BE2C (cell line): ENCODE measurements around the gene RPS6KC1.

ENCODE experiments used
- DNase-seq: peaks from one replicate; pipeline ENCODE4 v3.0.0-alpha.2; 2020
- H3K27me3 ChIP-seq: fragments of 250-450 bp; sonication (Bioruptor Pico); 2 replicates; pipeline ENCODE4 v1.5.1; 2020; ENCODE audit warnings: mild to moderate bottlenecking
- H3K36me3 ChIP-seq: fragments of 250-450 bp; sonication (Bioruptor Pico); 2 replicates; pipeline ENCODE4 v1.5.1; 2020; ENCODE audit warnings: mild to moderate bottlenecking
- H3K4me1 ChIP-seq: fragments of 250-450 bp; sonication (Bioruptor Pico); 2 replicates; pipeline ENCODE4 v1.5.1; 2020
- H3K4me3 ChIP-seq: 2 replicates; pipeline ENCODE4 v1.5.1; 2011; ENCODE audit warnings: low read depth, low read length
- H3K9me3 ChIP-seq: fragments of 250-450 bp; sonication (Bioruptor Pico); 2 replicates; pipeline ENCODE4 v1.5.1; 2020
- TF ChIP-seq, protein P1 (sequence below): IDR thresholded peaks from 2 replicates; pipeline ENCODE4 v1.5.1; 2012; ENCODE audit warnings: mild to moderate bottlenecking, low read depth, low read length

Gene RPS6KC1

DNA sequence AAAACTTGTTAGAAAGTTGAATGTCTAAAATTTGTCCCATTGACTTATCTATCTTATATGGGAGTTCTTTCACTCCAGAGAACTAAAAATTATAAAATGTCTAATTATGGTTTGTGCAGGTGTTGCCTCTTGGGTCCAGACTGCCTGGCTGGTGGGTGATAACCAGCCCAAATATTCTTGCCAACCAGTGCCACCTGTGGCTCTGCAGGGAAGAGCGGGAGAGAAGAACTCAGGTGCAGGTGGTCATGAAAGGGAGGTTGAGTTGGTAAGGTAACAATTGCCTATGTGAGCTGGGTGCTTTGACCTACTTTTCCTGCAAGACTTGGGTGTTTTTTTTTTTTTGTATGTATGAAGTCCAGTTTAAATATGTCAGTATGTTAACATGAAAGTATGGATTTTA, 10.2 kb downstream of the RPS6KC1 start:
- no peaks in the 10 kb centered on the region for H3K27me3 ChIP-seq
- no peaks in the 10 kb centered on the region for H3K9me3 ChIP-seq
- TF ChIP-seq, protein P1, sequence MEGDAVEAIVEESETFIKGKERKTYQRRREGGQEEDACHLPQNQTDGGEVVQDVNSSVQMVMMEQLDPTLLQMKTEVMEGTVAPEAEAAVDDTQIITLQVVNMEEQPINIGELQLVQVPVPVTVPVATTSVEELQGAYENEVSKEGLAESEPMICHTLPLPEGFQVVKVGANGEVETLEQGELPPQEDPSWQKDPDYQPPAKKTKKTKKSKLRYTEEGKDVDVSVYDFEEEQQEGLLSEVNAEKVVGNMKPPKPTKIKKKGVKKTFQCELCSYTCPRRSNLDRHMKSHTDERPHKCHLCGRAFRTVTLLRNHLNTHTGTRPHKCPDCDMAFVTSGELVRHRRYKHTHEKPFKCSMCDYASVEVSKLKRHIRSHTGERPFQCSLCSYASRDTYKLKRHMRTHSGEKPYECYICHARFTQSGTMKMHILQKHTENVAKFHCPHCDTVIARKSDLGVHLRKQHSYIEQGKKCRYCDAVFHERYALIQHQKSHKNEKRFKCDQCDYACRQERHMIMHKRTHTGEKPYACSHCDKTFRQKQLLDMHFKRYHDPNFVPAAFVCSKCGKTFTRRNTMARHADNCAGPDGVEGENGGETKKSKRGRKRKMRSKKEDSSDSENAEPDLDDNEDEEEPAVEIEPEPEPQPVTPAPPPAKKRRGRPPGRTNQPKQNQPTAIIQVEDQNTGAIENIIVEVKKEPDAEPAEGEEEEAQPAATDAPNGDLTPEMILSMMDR, result peak; percentile 30
- peaks cover 10% of the 10 kb centered on the region; the same call in 1 of the 2 replicates for H3K4me1 ChIP-seq
- no peaks in the 10 kb centered on the region for H3K36me3 ChIP-seq
- no peak for DNase-seq
- no peak overlapping the region for H3K4me3 ChIP-seq

DNA sequence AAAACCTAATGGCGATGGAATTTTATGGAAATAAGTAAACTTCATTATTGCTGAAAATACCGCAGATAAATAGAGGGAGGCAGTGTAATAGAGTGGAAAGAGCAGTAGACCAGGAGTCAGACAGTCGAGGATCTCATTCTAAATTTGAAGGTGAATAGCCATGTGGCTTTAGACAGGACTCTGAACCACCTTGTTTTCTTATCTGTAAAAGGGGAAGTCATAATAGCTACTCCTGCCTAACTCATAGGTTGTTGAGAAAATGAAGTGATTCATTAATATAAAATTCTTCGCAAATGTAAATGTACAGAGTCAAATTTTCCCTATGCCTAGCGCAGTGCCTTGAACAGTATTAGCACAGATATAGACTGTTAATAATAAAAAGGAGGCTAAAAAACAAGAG, 14.8 kb downstream of the RPS6KC1 start:
- no peak overlapping the region for H3K4me3 ChIP-seq
- H3K27me3 ChIP-seq, result no peaks in the 10 kb centered on the region
- no peaks in the 10 kb centered on the region for H3K36me3 ChIP-seq
- TF ChIP-seq, protein P1, result no peak
- peaks cover 8% of the 10 kb centered on the region for H3K4me1 ChIP-seq
- no peak for DNase-seq
- no peaks in the 10 kb centered on the region for H3K9me3 ChIP-seq

DNA sequence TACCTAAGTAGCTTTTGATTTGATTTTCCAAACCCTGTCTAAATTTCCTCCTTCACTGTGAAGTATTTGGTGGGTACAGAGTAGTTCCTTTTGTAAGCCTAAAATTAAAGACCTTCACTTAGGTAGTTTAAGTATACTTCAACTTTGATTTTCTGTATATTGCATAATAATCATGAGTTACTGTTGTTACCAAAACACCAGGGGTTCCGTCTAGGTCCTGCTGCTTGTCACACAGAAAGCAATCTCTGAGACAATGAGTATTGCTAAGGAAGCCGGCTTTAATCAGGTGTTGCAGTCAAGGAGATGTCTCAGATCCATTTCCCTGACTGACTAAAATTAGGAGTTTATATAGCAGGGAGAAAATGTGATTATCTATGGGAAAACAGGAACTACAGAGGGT, 15.3 kb downstream of the RPS6KC1 start:
- no peaks in the 10 kb centered on the region for H3K36me3 ChIP-seq
- no peak overlapping the region for H3K4me3 ChIP-seq
- TF ChIP-seq, protein P1, result no peak
- no peaks in the 10 kb centered on the region for H3K27me3 ChIP-seq
- DNase-seq, result no peak
- H3K4me1 ChIP-seq, result peaks cover 3% of the 10 kb centered on the region
- H3K9me3 ChIP-seq, result no peaks in the 10 kb centered on the region

DNA sequence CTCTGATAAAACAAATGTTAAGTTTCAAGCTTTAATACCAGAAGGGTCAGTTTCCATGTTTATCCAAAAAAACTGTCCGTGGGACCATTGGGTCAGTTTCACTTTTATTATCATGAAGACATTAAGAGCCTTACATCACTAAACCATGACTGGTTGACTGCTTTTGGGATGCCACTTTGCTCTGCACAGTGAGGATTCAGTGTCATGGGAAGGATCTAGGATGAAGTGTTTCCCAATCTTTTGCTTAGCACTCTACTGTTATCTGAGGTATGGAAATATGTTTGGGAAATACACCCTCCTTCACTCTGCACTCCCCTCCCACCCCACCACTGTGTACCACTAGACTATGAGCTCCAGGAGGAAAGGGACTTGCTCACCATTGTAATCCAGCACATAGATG, 16.3 kb downstream of the RPS6KC1 start:
- no peaks in the 10 kb centered on the region for H3K9me3 ChIP-seq
- peaks cover 3% of the 10 kb centered on the region for H3K4me1 ChIP-seq
- TF ChIP-seq, protein P1, result no peak
- H3K36me3 ChIP-seq, result no peaks in the 10 kb centered on the region
- no peak overlapping the region for H3K4me3 ChIP-seq
- H3K27me3 ChIP-seq, result no peaks in the 10 kb centered on the region
- DNase-seq, result no peak

DNA sequence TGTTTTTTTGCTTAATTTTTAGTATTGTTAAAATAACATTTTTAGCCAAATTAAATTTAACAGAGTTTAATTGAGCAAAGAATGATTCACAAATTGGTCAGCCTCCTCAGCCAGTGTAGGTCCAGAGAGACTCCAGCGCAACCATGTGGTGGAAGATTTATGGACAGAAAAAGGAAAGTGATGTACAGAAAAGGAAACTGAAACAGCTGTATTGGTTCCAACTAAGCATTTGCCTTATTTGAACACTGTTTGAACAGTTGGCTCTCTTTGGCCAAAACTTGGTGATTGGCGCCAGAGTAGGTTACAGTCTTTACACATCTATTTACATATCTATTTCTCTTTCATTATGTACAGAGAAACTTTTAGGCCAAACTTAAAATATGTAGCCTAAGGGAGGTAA, 19.4 kb downstream of the RPS6KC1 start:
- no peak overlapping the region for H3K4me3 ChIP-seq
- peak; percentile 24 for DNase-seq

DNA sequence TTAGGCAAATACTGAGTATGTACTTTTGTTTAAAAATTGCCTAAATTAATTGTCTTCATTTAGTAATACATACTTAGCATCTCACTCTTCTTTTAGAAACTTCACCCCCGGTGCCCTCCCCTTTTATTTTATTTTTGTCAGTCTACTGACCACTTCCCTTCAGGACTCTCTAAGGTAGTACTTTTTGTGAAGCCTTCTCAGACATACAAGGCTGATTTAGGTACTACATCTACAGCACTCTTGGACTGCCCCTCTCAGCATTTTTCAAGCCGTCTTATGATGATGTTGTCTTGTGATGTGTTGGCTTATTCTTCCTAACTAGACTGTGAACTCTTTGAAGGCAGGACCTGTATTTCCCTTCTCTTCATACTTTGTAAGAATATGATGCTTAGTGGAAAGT, 24.7 kb downstream of the RPS6KC1 start:
- no peak for DNase-seq
- Histone ChIP-seq H3K4me1 (no peaks in the 10 kb centered on the region), H3K36me3 (peaks cover 4% of the 10 kb centered on the region), H3K27me3 (no peaks in the 10 kb centered on the region), H3K4me3 (no peak overlapping the region), H3K9me3 (no peaks in the 10 kb centered on the region)
- TF ChIP-seq, protein P1, result no peak

More for the DNA sequence above, 19.4 kb downstream of the RPS6KC1 start:
- H3K9me3 ChIP-seq, result no peaks in the 10 kb centered on the region
- TF ChIP-seq, protein P1, result peak; percentile 46
- H3K27me3 ChIP-seq, result no peaks in the 10 kb centered on the region
- H3K4me1 ChIP-seq, result peaks cover 3% of the 10 kb centered on the region
- no peaks in the 10 kb centered on the region for H3K36me3 ChIP-seq
